Measurements from ENCODE around the gene FOXL1.

FOXL1 gene

DNA sequence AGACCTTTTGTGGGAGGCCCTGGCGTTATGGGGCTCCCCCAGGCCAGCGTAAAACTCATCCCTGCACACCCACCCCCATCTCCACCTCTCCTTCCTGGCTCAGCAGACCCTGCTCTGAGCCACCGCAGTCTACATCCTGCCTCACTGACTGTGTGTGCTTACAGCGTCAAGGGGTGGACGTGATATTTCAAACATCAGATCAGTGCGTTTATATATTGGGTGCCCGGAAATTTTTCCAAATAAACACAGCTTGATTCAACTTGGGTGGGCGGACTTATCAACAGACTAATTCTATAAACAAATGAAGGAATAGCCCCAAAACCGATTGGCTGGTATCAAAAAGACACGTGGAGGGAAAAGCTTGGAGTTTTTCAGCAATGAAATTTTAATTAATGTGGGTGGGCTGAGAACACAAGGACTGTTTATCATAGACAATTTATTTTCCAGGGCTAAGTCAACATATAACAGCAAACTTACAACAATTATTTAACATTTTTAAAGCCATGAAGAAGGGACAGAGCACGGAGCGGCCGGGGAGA is at the start of gene FOXL1:
TSS of gene FOXL1 (plus strand) at position 489 of the 539 bp plus-strand sequence. CDS start 175 bp downstream, outside the sequence.
- H3K27ac ChIP-seq, result no peak within 1 kb of the TSS

DNA sequence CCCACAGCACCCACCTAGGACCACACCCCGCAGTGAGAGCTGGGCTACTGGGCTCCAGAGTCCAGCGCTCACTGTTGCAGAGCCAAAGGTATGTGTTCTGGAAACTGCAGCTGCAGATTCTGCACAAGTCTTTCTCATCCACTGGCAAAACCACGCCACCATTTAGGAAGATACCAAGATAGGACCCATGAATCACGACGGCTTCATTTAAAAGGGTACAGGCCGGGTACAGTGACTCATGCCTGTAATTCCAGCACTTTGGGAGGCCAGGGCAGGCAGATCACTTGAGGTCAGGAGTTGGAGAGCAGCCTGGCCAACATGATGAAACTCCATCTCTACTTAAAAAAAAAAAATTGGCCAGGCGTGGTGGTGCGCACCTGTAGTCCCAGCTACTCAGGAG is 49.2 kb upstream of the FOXL1 start:
- H3K27ac ChIP-seq, result no peak overlapping the region
- TF ChIP-seq, protein P1, sequence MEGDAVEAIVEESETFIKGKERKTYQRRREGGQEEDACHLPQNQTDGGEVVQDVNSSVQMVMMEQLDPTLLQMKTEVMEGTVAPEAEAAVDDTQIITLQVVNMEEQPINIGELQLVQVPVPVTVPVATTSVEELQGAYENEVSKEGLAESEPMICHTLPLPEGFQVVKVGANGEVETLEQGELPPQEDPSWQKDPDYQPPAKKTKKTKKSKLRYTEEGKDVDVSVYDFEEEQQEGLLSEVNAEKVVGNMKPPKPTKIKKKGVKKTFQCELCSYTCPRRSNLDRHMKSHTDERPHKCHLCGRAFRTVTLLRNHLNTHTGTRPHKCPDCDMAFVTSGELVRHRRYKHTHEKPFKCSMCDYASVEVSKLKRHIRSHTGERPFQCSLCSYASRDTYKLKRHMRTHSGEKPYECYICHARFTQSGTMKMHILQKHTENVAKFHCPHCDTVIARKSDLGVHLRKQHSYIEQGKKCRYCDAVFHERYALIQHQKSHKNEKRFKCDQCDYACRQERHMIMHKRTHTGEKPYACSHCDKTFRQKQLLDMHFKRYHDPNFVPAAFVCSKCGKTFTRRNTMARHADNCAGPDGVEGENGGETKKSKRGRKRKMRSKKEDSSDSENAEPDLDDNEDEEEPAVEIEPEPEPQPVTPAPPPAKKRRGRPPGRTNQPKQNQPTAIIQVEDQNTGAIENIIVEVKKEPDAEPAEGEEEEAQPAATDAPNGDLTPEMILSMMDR (IDR thresholded peaks at IDR 0.05), result no peak
- TF ChIP-seq ZFX (IDR thresholded peaks at IDR 0.05; ENCODE audit: borderline replicate concordance), result no peak

More for the DNA sequence above, at the start of gene FOXL1:
- no peak for TF ChIP-seq ZFX (IDR thresholded peaks at IDR 0.05; ENCODE audit: borderline replicate concordance)
- TF ChIP-seq, protein P1 (IDR thresholded peaks at IDR 0.05), result no peak

DNA sequence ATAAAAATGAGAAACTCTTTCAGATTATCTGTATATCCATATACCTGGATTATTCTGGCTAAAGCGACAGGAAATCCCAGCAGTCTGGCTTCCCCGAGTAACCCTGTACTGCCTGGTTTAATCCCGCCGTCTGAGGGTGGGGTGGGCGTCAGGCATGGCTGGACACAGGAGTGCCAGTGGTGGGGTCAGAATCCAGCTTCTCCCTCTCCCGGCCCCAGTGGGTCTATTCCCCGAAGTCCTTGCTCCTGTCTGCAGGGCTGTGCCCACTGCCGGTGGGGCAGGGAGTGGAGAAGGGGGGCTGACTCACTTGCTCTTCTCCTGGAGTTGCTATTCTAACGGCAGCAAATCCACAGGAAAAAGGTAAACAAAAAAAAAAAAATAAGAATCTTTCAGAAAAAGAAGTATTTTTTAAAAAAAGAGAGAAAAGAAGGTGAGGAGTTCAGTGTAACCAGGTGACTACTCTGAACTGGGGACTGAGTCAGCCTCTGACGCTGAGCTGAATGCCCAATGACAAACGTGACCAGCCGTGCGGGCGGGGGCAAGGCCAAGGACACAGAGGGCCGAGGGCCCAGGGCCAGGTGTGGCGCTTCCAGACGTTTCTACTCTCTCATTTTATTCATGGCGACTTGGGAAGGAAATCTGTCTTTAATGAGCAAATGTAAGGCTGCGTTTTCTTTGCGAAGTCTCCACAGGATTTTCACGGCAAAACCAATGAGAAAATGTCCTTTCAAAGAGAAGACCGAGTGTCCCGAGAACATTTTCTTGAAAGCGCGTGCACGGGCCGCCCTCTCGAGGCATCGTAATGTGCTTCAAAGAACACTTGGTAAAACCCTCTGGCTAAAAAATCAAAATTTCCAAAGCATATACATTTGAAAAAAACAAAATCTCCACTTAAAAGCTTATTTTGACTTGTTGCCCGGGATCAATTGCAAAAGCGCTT is 47.8 kb upstream of the FOXL1 start:
- TF ChIP-seq ZFX (IDR thresholded peaks at IDR 0.05; ENCODE audit: borderline replicate concordance), result no peak
- TF ChIP-seq, protein P1 (IDR thresholded peaks at IDR 0.05), result no peak
- H3K27ac ChIP-seq, result no peak overlapping the region

DNA sequence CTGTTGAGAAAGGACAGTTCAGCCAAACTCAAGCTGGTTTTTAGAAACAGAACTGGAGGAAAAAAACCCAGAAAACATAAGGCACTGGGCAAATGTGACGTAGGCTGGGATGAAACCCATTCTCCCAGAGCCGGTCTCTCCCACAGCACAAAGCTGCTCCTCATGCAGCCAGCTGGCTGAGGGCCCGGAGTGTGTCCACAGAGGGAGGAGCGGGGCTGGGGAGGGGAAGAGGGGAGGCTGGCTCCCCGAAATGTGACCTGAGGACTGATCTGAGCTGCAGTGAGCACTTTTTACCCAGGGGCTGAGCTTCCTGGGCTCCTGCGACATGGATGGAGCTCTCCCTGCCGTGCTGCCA is 47.2 kb upstream of the FOXL1 start:
- no peak overlapping the region for H3K27ac ChIP-seq
- TF ChIP-seq, protein P1 (IDR thresholded peaks at IDR 0.05), result no peak
- TF ChIP-seq ZFX (IDR thresholded peaks at IDR 0.05; ENCODE audit: borderline replicate concordance), result no peak

DNA sequence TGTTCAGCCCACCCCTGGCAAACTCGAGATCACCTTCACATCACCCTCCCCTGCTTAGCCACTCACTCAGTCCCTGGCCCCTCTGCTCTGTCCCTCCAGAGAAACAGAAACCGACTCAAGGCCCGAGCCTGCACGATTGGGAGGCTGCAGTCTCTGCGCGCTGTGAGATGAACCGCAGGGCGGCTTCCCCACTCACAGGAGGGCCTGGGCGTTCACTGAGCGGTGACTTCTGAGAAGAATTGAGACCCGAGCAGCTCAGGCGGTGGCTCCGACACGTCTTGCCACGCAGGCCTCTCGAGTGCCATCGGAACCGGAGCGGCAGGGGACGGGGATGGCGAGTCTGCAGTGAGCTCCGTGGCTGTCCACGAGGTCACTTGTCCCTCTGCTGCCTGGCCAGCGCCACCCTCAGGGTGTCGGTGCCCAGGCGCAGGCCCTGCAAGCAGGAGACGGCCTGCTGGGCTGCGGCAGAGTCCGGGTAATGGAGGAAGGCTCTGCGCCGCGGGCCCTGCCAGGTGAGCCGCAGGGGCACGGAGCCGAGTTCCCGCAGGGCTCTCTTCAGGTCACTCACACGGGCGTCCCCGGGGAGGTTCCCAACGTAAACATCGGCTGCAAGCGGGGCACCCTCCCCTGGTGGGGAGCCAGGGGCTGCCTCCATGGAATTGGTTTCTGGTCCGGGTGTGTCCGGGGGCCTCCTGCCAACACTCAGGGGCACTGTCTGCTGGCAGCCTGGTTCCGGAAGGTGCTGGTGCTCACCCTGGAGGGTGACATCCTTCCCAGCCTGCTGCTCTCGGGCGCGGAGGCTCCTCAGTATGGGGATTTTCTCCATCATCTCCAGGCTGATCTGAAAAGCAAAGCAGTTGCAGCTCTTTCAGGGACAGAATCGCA is 46.5 kb upstream of the FOXL1 start:
- H3K27ac ChIP-seq, result no peak overlapping the region
- TF ChIP-seq, protein P1 (IDR thresholded peaks at IDR 0.05), result no peak
- no peak for TF ChIP-seq ZFX (IDR thresholded peaks at IDR 0.05; ENCODE audit: borderline replicate concordance)

DNA sequence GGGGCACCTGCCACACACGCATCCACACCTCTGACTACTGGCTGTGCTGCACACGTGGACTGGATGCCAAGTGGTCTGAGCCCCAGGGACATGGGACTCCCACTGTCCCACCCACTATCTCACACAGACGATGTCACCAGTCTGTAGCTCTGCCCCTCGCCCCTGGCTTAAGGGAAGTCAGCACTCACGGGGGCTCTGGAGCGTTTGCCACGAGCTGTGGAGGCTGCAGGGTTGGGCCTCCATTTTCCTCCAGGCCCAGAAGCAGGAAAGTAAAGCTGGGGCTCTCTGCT is 45.9 kb upstream of the FOXL1 start:
- TF ChIP-seq ZFX (IDR thresholded peaks at IDR 0.05; ENCODE audit: borderline replicate concordance), result no peak
- TF ChIP-seq, protein P1 (IDR thresholded peaks at IDR 0.05), result no peak
- no peak overlapping the region for H3K27ac ChIP-seq
